GM12891 (cell line): ENCODE measurements around the gene DHX35.

Experiments used
- POLR2A ChIP-seq: IDR thresholded peaks from 2 replicates; pipeline ENCODE4 v1.6.1; 2011; ENCODE audit warnings: low read depth, low read length, control low read depth
- POLR2AphosphoS5 ChIP-seq: IDR thresholded peaks from 2 replicates; pipeline ENCODE4 v1.6.1; 2011; ENCODE audit warnings: low read depth, low read length, control low read depth
- TAF1 ChIP-seq: IDR thresholded peaks from 2 replicates; pipeline ENCODE4 v1.6.1; 2011; ENCODE audit warnings: low read depth, low read length, control low read depth

- no peak for TF ChIP-seq POLR2A
- no peak for TF ChIP-seq POLR2AphosphoS5
- TF ChIP-seq TAF1: no peak
Observed at GRCh38 chr20:38941726-38942389, 20.3 kb upstream of the DHX35 start.
